Stimulated activated CD4-positive, alpha-beta T cell treated with anti-CD3 and anti-CD28 coated beads, Interleukin-15, amount 100 ng/mL, for 1 hour (primary cell): Measurements from ENCODE around the gene RIN3.
"Not testable (repeated sequence)": the region's sequence is repeated elsewhere in the genome, so short reads cannot be mapped to it uniquely, and the experiment has no call there.

ENCODE experiments used
- DNase-seq, 2 donors: peaks; one replicate each; pipeline ENCODE4 v3.0.0-alpha.2; 2020; ENCODE audit warnings: low read depth in 1 of 2, low spot score in 1 of 2

The RIN3 gene

DNA sequence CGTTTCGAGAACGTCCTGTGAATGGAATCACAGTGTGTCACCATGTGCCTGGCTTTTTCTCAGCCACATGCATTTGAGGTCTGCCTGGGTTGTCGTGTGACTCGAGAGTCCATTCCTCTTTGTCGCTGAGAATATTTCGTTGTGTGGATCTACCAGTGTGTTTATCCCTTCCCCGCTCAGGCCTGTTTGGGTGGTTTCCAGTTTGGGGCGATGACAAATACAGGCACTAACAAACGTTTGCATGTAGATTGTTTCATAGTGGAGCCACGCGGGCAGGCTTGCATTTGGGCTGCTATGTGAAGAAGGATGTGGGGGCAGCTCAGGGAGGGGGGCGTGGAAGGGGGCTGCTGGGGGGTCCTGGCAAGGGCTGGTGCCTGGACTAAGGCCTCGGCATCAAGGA, 14.1 kb downstream of the RIN3 start:
- no peak for DNase-seq

DNA sequence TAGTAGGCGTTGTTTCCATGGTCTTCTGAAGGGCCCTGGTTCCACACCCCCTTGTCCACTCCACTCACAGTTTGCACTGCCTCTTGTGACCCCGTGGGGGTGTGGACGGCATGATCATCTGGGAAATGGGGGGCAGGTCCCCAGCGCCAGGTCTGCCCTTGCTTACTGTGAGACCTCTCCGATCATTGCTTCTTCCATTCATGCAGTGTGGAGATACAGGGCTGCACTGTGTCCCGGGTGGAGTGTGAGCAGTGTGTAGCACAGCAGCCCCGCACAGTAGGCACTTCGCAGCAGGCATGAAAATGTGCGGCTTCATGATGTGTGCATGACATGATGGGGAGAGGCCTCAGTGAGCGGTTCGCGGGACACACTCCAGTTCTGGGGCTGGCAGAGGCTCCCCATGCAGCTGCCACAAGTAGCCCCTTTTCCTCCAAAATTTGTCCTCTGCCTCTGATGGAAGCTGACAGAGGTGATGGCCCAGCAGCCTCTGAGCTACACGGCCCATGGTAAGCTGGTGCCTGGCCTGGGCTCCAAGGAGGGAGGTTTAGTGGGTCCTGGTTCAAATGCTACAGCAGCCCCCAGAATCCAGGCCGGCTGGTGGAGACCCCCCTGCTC, 15.0 kb downstream of the RIN3 start:
- no peak for DNase-seq

DNA sequence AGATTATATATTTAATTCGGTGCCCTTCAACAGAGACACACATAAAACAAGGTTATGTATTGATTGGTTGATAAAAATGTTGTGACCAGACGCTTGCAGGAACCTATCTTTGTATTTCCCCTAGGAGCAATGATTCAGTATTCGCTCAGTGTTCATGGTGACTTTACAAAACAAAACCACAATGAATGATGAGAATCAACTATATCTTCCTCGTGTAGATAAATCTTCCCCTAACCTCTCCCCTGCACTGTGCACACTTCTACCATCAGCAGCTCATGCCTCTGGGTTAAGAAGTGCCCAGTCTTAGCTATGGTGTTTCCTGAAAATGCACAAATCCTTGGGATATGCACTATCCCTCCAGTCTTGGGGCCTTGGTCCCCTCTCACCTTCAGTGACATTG, 16.3 kb downstream of the RIN3 start:
- no peak for DNase-seq

DNA sequence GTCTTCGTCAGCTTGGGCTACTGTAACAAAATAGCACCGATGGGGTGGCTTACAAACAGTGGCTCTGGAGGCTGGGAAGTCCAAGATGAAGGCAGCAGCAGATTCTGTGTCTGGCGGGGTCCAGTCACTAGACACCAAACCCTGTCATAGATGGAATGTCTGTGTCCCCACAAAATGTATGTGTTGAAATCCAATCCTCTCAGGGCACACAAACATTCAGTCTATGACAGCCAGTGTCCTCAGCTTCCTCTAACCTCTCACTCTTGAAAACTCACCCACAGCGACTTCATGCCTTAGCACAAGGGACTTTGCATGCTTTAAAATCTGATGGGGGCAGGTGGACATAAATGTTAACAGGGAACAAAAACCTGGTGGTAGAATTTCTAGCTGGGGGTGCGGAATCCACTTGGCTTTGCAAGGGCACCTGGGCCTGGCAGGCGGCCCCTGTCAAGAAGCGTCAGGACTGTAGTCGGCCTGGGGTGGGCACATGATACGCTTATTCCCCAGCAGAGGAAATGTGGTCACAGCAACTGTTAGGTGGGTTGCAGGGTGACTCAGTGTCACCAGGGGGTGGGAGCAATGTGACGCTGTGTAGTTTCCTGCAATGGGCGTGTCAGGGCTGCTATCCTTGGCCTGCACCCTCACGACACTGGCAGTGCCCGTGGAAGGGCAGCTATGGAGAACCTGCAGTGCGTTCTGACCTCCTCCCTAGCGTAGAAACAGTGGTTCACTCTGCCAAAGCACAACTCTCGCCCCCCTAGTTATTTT, 17.7 kb downstream of the RIN3 start:
- DNase-seq: no peak

DNA sequence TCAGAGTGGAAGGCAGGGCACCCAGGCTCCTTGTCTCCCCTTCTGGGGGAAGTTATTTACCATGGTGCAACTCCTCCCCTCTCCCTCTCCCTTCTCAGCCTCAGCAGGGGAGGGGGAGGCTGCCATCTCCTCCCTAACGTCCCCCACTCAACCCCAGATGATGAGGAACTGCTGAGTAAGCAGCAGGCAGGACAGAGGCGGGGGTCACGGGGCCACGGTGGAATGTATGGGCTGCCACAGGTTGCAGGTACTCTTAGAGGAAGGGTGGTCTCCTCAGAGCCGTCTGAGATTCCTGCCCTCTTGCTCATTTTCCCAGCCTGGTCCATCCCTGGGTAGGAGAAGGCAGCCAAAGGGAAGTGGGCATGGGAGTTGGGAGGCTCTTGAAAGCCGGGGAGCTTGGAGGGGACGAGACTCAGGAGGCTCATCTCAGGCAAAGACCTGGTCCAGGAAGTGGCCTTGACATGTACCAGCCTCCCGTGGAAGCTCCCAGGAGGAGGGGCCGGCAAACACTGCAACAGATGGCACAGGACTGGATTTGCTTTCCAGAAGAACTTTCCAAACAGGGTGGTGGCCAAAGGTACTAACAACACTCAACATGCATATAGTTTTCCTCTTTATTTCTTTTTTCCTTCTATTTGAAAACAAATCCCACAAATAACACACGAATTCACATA, 19.0 kb downstream of the RIN3 start:
- DNase-seq: no peak

DNA sequence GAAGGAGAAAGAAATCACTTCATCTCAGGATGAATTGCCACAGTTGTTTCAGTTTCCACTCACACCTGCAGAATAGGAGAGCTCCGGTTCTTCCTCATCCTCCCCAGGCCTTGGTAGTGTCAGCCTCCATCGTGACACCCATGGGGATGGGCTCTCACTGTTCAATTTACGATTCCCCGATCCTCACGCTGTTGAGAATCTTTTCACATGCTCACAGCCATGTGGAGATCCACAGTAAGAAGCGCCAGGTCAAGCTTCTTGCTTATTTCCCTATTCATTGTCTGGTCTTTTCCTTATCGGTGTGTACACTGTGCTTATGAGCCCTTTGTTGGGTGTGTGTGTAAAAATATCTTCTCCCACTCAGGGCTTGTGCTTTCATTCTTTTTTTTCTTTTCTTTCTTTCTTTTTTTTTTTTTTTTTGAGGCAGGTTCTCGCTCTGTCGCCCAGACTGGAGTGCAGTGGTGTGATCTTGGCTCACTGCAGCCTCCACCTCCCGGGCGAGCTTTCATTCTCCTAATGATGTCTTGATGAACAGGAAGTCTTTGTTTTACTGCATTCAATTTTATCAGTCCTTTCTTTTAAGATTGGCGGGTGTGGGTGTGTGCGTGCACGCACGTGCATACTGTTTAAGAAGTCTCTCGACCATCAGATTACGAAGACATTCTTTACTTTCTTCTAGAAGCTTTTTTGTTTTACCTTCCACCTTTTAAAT, 21.5 kb downstream of the RIN3 start:
- DNase-seq: no peak

DNA sequence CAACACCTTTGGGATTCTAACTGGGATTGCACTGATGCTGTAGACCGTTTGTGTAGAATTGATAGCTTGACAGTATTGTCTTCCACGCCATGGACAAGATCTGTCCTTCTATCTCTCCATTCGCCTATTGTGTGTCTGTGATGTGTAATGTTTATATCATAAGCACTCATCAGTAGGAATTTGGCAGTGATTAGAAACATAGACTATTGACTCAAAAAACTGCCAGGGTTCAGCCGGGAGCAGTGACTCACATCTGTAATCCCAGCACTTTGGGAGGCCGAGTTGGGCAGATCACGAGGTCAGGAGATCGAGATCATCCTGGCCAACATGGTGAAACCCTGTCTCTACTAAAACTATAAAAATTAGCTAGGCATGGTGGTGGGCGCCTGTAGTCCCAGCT, 22.6 kb downstream of the RIN3 start:
- not testable (repeated sequence) for DNase-seq

DNA sequence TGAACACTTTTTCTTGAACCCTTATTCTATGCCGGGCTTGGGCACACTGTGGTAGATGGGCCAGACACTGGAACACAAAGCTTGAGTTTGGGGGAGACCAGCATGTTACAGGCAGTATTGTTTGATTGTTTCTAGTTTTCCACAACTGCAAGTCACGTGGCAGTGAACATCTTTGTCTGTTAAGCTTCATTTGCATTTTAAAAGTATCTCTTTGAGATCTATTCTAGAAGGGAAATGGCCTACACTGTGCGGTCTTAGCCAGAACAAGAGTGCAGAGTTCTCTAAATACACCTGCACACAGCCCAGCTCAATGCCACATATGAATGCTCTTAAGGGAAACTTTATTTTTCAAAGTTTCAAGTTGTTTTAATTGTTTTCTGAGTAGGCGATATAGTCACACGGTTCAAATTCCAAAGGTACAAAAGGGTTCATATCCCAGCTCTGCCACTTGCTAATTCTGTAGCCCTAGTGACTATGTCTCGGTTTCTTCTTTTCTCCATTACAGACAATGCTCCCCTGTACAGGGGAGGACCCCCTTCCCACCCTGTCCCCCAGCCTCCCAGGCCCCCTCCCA, 24.9 kb downstream of the RIN3 start:
- DNase-seq: no peak

DNA sequence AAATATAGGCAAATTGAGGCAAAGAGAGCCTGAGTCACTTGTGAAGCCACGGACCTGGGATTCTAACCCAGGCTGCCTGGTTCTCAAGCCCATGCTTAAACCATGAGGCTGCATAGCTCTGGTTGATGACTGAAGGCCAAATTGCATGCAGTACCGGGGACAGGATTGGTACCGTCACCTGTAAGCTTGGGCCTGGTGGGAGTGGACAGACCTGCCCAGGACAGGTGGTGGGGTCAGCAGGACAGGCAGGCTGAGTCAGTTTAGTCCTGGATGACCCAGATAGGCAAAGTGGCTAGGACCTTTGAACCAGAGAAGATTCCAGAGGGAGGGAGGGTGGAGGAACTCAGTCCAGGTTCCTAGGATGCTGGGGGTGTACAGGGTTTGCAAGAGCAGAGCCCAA, 25.8 kb downstream of the RIN3 start:
- no peak for DNase-seq

DNA sequence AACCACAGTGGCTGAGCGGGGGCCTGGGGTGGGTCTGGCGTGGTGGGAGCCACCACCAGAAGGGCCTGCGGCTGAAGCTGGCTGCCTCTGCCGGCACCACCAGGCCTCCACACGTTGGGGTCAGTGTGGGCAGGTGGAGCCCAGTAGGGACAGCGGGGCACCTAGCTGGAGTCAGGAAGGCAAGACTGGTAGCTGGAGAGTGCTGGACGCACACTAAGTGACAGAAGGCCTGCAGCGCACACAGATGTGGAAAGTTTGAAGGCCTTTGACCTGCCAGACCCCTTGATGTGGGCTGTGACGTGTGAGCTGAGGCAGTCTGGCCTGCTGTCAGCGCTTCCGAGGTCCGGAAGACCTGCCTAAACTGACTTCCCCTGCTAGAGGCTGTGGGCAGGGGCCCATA, 26.3 kb downstream of the RIN3 start:
- no peak for DNase-seq

DNA sequence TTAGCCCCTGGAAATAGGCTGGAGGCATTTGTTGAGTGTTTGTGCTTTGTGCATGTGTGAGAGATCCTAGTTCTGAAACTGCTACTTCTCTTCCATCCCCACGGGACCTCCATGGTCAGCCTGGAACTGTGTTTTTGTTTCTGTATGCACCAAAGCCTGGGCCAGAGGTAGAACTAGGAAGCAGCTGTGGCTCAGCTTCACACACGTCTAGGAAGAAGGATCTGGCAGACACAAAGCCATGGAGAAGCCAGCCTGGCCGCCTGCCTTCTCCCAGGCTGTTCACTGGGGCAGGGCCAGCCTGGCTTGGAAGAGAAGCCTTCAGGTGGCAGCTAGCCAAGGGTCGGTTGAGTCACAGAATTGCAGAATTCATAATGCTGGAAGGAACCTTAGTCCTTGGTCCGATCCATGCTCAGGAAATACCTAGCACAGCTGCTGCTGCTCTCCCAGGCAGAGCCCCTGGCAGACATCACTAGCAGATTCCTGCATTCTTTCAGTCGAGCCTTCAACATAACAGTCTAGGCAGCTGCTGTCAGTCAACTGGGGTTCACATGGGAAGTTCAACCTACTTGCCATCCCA, 27.0 kb downstream of the RIN3 start:
- no peak for DNase-seq

DNA sequence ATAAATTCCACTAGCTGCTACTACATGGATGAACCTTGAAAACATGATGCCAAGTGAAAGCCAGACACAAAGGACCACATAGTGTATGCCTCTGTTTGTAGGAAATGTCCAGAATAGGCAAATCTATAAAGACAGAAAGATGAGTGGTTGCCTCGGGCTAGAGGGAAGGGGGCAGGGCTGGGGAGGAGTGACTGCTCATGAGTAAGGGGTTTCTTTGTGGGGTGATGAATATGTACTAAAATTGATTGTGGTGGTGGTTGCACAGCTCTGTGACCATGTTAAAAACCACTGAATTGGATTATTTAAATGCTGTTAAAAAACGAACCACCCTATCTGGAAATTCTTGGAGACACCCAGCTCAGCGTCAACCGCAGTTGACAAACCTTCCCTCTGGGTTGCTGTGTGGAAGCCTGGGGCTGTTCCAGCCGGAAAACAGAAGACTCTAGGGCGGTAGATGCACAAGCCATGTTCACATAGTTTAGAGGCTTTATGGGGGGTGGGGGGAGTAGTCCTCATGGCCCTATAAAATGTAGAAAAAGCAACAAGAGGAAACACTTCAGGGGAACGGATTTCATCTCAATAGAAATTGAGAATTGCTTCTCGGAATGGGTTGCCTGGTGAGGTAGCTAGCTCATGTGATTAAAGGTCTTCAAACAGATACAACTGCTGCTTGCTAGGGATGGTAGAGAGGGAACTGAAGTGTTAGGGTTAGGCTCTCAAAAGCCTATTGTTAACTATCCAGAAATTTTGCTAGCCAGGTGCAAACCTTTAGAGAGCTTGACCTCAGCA, 29.4 kb downstream of the RIN3 start:
- DNase-seq: no peak

DNA sequence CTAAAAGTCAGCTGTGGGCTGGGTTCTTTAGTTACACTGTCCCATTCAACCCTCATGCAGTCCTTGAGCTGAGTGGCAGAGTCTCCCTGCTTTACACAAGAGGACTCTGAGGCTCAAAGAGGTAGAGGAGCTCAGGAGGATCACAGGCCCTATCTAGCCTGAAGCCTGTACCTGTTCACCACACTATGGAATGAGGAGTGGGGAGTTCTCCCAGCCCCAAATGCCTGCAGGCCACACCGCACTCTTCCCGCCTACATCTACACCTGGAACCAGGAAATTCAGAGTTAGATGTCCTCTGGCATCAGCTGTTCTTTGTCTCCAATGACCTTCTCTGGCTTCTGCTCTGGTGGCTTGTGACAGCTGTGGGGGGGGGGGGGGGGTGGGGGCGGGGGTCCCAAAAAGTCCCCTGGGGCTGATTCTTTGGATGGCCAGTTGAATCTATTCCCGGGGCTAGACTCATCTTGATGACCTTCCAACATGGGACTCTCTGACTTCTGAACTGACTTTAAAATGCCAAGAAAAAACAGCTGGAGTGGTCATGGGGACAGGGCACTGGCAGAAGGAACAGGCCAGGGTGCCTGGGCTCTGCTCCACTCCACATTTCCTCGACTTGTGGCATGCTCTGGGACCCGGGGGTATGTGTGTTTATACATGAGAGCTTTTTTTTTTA, 30.6 kb downstream of the RIN3 start:
- DNase-seq: no peak

DNA sequence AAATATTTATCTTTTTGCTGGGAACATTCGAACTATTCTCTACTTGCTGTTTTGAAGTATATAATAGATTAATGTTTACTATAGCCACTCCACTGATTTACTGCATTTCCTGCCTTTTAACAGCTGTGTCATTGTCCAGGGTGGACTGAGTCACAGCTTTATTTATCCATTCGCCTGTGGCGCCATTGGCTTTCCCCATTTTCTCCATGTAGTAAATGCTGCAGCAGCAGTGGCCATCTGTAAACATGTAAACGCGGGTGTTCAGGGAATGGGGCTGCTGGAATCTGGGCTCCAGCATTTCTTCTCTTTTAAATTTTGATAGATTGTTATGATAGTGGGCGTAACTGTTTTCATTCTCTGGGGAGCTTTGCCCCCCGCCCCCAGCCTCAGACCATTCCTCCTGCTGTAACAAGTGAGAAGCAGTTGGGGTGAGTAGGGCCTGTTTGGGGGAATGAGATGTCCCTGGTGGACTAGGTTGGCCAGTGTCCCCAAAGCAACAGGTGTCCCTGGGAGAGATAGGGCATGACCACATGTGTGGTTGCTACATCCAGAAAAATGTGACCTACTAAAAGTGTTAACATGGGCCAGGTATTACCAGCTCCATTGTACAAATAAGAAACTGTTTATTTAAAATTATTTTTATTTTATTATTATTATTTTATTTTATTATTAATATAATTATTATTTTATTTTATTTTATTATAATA, 32.9 kb downstream of the RIN3 start:
- no peak for DNase-seq

DNA sequence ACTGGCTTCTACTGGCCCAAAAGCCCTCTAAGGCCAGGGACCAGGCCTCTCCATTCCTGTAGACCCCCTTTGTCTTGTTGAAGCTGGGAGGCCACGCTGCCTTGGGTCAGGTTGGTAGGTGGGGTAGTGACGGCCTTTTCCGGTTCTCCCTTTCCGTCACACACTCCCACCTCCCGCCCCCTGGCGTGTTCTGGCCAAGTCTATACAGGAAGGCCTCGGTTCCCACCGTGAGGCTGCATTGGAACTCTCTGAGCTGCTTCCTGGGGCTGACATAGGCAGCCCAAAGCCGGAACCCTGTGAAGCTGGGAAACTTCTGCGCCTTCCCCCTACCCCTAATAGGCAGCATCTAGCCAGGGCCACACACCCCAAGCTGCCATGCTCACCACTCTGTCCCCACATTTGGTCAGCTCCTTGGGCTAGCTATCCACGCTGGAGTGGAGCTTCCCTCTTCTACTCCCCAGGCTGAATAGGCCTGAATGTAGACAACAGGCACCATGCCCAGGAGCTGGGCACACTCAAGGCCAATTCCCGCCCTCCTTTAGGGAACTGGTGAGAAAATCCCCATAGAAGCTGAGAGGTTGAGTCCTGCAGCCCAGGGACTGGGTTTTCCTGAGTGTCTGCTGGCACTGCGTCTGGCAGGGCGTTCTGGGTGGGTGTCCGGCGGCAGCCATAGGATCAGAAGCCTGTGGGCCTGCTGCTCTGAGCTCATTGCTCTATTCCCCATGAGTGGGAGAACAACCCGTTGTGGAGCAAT, 35.7 kb downstream of the RIN3 start:
- DNase-seq: no peak

DNA sequence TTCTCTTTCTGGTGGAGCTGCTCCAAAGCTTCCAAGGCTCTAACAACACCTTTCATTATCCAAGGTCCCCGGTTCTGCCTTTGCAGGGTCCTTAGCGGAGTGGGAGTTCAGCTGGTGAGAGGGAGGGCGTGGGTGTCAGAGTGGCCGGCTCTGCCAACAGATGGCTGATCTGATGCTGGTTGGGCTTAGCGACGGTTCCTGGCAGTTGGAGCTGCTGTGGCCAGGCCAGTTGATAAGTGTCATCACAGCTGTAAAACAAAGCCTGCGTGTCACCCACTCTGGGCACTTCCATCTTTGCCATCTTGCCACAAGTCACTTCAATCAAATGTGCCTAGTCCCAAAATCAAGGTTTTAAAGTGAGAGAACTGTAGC, 36.3 kb downstream of the RIN3 start:
- DNase-seq: no peak

DNA sequence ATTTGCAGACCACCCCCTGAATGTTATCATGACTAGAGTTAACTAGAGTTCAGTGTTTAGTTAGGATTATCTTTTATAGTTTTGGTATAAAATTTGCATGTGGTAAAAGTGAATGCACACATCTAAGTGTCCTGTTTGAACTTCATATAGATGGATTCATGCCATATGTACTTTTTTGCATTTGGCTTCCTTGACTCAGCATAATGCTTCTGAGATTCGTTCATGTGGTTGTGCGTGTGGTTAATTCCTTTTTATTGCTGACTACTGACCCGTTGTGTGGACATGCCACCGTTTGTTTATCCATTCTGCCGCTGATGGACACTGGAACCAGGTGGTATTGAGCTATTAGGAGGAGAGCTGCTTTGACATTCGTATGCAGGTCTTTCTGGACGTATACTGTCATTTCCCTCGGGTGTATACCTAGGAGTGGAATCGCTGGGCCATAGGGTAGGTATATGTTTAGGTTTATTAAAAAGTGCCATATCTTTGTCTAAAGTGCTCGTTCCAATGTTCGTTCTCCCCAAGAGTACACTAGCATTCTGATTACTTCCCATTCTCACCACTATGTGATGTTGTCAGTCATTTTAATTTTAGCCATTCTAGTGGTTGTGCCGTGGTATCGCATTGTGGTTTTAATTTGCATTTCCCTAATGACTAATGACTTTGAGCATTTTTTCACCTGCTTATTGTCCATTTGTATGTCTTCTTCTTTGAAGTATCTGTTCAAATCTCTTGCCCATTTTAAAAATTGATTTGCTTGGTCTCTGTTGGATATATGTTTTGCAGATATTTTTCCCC, 37.7 kb downstream of the RIN3 start:
- DNase-seq: no peak

DNA sequence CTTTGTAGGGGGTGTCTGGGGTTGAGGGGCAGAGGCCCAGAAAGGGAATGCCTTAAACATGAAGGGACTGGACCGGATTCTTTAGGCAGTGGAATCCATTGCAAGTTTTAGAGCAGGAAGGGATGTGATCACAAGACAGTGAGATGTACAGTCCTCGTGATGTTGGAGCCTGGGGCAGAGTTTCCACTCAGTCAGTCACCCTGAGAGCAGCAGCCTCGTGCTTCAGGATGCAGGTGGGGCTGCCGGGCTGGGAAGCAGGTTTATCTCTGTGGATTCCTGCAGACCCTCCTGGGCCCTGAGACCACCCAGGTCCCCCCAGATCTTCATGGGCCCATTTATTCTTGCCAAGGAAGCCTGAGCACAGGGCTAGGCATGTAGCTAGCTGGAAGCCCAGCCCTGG, 38.5 kb downstream of the RIN3 start:
- no peak for DNase-seq
